Measurements from ENCODE around the gene SSBP2.
A peak's percentile ranks its signal among the peaks of the same experiment; 100 is the strongest.
"Not testable (repeated sequence)": the region's sequence is repeated elsewhere in the genome, so short reads cannot be mapped to it uniquely, and the experiment has no call there.

Gene SSBP2

DNA sequence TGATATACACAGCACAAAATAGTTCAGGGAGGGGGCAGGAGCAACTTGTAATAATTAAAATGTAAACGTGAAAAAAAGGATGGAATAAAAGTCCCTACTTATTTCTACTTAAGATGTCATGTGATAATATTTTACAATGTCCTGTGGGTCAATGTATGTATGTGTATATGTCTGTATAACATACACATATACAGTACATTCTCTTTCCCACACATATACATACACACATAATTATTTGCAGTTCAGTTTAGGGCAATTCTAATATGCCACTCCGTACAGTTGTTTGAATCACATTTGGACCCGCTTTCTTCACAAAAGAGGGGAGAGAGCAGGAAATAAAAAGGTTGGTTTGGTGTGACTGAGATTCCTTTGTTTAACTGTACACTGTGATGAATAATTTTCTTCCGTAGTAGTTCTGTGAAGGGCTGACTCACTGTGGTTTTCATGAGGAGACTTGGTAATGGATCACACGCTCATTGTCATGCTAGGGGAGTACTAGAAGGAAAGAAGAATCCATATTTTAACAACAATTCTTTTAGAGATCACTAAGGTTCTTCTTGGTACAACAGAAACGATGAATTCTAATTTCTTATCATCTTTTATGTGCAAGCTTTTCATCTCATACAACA, 330.7 kb downstream of the SSBP2 start:
- DNase-seq: peak; percentile 10

DNA sequence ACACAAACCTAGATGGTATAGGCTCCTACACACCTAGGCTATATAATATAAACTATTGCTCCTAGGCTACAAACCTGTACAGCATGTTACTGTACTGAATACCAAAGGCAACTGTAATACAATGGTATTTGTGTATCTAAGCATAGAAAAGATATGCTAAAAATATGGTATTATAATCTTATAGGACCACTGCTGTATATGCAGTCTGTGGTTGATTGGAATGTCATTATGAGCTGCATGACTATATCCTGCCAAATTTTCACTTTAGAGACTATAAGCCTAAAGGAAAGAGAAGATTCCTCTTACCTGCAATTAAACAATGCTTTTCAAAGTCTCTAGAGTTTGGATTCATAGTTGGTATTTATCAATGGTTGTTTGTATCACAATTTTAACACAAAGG, 332.3 kb downstream of the SSBP2 start:
- no peak for DNase-seq

DNA sequence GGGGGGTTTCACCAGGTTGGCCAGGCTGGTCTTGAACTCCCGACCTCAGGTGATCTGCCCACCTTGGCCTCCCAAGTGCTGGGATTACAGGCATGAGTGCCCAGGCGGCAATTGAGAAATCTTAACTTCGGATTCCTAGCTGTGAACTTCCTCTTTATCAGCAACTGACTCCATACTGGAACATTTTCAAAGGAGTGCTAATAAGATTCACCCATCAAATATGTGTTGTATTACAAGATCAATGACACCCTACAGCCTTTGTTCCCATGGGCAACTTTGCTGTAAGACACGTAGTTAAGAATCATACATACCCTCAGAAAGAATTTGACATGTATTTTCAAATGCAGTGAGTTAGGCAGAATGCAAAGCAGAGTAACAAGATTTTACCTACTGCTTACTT, 333.8 kb downstream of the SSBP2 start:
- DNase-seq: no peak

DNA sequence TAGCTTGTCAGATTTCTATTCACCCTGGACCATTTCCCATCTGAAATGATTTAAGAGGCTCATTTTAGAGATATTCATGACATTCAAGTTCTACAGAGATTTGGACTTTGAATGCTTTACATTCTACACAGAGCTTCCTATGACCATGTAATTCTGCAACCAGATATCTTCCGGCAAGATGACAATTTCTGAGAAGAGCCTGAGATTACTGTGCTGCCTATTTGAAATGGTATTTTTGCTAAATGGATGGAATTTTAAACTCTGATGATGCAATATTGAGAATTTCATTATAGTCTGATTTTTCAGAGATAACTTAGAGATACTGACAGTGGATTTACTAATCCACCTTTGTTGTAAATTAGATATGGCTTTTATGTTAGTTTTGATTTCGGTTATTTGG, 341.0 kb downstream of the SSBP2 start:
- no peak for DNase-seq

DNA sequence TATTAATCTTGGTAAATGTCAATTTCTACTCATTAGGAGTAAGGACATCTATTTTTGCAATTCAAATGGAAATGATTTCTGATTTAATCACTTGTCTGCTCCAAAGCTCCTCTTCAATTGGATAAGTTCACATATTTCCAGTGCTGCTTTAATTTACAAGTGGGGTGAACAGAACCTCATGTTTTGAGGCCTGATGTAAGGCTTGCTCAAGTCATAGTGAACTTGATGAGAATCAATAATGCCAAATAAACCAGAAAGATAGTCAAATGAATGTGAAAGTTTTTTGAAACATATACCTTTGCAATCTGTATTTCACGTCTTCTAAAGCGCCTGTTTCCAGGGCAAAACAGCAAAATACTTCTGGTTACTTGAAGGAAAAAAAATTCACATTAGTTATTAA, 341.5 kb downstream of the SSBP2 start:
- no peak for DNase-seq

DNA sequence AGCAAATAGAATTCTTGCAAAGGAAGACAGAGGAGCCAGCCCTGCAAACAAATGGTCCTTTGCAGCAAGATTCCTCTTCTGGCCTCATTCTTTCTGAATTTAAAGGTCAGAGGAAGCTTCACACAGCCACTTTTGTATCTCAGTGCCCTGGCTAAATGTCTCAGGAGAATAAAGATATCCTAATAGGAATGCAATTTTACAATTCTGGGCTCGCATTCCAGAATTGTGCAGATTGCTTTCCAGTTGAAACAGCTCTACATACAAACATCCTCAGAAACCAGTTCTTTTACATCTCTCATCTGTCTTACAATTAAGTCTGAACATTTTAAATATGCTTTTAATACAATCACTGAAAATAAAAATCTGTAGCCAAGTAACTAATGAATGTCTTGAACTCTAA, 342.4 kb downstream of the SSBP2 start:
- DNase-seq: no peak

DNA sequence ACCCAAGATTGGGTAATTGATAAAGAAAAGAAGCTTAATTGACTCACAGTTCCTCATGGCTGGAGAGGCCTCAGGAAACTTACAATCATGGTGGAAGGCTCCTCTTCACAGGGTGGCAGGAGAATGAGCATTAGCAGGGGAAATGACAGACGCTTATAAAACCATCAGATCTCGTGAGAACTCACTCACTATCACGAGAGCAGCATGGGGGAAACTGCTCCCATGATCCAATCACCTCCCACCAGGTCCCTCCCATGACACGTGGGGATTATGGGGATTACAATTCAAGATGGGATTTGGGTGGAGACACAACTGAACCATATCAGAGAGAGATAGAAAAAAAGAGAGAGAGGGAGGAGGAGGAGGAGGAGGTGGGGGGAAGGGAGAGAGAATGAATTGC, 343.1 kb downstream of the SSBP2 start:
- DNase-seq: not testable (repeated sequence)

DNA sequence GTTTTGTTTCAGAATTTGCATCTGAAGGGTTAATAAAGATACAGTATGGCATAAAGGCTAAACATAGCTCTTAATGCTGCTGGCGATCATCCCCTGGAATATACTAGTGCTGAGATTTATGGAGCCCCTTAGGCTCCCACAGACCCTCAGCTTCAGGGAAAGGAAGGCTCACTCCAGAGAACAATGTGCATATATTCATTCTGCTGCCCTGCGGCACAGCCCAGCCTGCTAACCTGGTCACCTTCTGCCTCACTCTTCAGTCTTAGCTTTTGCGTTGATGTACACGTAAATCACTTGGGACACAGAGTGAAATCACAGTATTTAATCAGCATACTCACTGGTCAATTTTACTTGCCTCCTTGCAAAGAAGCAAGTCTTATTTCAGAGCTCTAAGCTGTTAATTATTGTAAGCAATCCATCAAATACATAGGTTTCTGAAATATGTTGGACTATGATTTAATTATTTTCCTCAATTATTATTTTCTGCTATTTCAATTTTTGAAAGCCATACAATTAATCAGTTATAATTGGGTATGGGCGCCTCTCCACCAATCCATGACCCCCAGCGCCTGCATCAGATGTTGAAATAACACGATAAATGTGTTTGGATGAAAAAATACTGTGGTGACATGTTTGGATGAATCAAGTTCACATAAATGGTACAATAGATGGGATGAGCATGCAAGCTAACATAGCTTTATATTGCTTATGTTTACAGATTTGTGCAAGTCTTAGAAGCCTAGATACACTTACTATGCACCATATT, 345.6 kb downstream of the SSBP2 start:
- DNase-seq: no peak

DNA sequence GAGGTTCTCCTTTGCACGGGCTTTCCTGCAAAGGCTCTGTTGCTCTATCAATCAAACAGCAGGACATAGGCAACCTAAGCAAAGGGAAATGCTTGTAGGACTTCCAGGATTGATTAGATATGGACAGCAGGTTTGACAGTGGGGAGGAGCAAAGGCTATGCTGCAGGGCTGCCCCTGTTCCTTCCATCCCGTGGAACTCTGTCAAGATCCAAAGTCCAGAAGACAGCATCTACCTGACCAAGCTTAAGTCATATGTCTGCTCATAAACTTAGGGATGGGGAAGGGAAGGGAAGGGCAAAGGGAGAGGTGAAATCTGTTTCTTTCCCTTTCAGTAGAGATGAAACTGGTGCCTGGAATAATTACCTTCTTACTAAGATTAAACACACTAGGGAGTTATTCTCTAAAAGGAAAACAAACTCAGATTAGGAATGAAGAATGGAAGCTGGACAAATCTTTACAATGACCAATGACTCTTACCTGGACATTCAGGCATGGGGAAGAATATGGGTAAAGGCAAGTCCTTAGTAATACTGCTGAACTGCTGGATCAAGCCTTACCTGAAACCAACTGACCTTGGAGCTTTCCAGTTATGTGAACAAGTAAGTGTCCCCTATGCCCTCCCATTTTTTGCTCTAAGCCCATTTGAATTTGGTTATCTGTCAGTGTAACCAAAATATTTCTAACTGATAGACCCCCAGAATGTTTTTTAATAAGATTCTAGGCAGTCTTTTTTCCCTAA, 348.5 kb downstream of the SSBP2 start:
- DNase-seq: no peak

DNA sequence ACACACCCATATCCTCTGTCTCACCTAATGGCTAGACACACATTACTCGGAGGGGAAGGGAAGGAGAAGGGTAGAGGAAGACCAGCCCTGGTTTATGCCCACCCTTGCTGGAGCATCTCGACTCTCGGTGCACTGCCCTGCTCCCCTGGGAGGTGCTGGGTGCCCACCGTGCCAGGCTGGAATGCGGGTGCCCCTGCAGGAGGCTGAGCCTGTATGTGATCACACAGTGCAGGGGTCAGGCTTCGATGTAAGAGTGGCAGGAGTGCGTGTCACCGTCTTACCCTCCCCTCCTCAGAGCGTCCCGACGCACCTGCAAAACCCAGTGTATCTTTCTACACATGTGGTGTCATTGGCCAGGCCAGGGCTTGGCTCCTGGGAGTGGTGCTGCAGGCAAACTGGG, 349.6 kb downstream of the SSBP2 start:
- DNase-seq: no peak

DNA sequence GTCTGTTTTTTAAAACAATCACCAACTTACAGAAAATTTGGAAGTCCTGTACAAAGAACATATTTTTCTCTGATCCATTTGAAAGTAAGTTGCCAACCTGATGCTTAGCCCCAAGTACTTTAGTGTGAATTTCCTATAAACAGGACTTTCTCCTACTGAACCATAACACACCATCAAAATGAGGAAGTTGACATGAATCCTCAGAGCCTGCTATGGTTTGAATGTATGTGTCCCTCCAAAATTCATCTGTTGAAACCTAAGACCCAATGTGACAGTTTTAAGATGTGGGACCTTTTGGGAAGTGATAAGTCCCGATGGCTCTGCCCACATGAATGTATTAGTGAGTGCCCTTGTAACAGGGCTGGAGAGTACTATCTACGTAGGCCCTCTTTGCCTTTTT, 350.5 kb downstream of the SSBP2 start:
- no peak for DNase-seq

DNA sequence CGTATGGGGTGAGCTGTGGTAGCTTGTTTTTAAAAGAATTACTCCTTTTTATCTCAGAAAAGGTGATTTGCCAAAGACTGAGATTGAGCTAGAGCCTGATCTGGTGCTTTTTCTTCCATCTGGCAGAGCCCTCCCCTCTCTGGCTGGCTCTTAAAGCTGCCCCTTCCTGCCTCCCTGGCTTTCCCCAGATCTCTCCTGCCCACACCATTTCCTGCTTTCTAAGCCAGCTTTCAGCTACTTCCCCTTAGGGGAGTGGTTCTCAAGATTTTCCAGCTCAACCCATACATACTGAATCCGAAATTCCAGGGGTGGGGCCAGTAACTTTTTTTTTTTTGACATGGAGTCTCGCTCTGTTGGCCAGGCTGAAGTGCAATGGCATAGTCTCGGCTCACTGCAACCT, 352.2 kb downstream of the SSBP2 start:
- DNase-seq: no peak

DNA sequence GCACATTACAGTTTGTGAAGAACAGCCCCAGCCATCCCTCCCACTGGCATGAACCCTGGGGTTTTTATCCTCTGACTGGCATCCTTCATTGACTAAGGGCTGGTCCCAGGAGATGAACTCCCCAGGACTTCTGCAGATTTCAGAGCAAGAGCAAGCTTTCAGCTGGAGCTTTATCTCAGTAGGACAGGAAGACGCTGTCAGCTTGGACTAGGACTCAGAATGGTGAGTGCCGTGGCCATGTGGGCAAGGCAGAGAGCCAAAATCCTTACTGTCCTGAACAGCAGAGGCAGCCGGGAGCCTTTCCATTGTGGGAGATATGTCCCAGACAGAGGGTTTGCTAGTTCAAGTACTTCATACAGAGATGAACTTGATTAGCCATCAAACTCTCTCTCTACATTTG, 353.7 kb downstream of the SSBP2 start:
- no peak for DNase-seq

DNA sequence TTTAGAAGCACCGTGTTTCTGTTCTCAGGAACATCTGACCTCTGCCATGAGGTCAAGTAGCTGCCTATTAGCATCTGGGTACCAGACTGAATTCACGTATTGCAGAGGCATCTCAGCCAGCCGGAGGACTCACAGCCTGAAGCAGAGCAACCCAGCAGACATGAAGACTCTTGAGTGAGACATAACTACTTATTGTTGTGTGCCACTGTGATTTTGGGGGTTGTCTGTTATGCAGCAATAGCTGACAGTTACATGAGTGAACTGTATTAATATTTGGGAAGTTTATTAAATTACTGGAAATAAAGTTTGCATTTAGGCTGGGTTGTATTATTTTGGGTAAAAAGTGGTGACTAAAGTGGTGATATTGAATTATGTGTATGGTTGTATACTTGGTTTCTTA, 355.6 kb downstream of the SSBP2 start:
- no peak for DNase-seq

DNA sequence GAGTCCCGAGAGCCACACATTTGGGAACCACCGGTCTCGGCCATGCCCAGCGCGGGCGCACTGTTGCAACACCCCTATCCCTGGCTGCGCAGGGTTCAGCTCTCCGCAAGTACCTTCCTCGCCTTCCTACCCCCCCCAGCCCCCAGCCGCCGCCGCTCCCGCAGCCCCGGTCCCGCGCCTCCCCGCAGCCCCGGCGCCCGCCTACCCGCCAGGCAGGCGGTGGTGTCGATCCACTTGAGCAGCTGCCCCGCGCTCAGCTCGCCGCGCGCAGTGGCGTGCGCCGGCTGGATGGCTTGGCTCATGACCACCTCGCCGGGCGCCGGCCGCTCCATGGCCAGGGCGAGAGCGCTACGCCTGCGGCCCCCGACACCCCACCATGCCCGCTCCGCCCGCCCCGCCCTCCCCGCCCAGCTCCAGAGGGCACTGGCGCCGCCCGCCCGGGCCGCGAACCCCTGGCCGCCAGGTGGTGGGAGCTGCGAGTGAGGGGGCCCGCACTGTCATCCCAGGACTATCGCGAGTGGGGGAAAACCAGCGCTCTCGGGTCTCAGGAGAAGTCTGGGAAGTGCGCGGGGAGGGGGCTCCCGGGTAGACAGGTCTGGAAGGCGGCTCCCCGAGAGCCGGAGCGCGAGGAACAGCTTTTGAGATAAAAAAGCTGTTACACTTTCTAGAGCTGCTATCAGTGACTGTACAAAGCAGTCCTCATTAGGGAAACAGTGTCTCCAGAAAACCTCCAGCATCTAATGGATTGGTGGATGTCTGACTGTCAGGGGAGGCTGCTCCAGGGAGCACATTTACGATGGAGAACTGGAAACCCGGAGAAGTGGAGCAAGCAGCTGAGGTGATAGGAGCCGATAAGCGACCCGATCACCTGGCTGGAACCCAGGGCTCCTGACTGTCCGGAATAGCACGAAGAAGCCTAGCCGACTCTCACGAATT, 356.8 kb downstream of the SSBP2 start, which contains the start of gene ACOT12:
ACOT12 (minus strand) TSS at position 352 of the 936 bp plus-strand sequence; CDS start at position 332, 20 bp downstream.
- DNase-seq: no peak

DNA sequence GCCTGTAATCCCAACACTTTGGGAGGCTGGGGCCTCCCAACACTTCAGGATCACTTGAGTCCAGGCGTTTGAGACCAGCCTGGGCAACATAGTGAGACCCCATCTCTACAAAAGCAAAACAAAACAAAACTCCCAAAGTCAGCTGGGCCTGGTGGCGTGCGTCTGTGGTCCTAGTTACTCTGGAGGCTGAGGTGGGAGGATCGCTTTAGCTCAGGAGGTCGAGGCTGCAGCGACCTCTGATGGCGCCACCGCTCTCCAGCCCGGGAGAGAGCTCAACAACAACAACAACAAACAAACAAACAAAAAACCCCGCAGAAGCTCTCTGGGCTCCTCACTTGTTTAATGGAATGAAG, 357.5 kb downstream of the SSBP2 start:
- no peak for DNase-seq

DNA sequence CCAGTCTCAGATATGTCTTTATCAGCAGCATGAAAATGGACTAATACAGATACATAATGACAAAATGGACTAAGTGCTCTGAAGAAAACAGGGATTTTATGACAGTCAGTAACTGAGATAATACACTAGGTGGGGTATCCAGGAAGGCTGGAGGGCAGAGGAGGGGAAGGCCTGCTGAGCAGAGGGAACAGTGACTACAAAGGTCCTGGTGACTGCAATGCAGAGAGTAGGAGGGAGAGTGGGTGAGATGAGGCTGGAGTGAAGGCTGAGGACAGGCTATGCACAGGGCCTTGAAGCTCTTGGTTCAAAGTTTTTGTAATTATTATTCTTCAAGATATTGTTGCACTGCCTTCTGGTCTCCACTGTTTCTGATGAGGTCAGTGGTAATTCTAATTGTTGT, 361.9 kb downstream of the SSBP2 start:
- no peak for DNase-seq

DNA sequence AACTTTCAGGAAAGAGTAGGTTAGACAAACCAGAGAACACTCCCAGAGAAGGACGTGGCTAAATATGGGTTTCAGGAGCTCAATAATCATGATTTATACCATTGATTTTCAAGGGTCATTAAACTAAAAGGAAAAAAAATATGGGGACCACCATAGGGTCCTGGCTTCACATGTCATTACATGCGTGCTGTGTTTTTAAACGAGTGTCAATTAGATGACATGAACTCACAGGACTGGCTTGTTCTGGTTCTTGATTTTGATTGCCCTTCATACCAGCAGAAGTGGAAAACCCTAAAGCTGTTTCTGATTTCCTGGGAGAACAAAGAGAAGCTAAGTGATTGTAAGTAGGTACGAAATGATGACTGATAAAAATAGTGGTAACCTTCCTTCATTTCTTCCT, 362.7 kb downstream of the SSBP2 start:
- no peak for DNase-seq

DNA sequence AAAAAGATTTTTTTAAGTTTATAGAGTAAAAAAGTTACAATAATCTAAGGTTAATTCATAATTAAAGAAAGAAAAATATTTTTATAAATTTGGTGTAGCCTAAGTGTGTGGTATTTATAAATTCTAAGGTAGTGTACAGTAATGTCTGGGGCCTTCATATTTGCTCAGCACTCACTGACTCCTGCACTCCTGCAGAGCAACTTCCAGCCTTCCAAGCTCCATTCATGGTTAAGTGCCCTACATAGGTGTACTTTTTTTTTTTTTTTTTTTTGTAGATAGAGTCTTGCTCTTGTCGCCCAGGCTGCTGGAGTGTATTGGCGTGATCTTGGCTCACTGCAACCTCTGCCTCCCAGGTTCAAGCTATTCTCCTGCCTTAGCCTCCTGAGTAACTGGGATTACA, 367.0 kb downstream of the SSBP2 start:
- no peak for DNase-seq

DNA sequence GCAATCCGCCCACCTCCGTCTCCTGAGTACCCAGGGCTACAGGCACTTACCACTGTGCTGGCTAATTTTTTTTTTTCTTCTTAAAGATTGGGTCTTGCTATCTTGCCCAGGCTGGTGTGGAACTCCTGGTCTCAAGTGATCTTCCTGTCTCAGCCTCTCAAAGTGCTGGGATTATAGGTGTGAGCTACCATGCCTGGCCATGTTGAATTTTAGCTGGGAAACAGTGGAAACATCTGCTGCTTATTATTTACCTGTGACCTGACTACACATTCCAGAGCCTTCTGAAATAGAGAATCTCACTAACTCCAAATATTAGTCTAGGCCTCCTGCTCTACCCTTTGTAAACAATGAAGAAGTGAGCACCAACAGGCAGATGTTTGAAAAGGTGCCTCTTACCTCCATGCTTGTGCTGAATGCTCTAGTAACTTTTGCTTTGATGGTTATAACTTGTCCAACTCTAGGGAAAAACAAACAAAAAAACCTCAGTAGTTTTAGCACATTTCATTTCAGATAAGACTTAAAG, 379.5 kb downstream of the SSBP2 start:
- DNase-seq: no peak

DNA sequence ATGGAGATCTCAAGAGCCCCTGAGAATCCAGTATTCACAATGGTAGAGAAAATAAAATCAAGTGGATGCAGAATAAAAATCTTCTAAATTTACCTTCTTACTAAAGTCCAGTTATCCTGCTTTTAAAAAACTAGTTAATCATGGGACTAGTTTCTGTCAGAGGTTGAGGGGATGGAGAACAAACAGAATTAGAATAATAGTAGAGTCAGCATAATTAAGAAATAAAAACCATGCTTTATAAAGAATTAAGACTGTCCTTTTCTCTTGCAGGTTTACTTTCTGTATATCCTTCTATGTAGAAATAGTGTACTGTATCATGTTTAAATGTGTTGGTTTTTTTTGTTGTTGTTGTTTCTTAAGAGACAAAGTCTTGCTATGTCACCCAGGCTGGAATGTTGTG, 380.0 kb downstream of the SSBP2 start:
- no peak for DNase-seq

DNA sequence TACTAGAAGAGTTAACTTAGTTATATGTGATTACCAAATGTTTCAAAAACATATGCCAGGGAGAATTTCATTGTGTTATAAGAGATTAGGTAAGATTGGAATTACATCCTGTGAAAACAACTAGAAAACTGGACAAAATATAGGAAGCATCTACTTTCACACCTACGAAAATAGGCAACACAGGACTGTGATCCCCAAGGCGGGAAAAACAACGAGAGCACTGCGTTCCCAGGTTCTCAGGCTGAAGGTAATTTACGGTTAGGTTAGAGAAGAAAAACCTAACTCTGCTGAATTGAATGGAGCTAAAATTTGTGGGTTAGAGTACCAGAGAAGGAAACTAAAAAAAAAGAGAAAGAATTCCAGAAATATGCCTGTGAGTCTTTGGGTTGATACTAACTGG, 385.4 kb downstream of the SSBP2 start:
- no peak for DNase-seq

Data from stimulated activated CD4-positive, alpha-beta T cell treated with anti-CD3 and anti-CD28 coated beads, Interleukin-4, amount 100 ng/mL, for 24 hours (primary cell).